GM18867 (cell line): ENCODE data around the gene SLC16A12.
"Not testable (repeated sequence)": the region's sequence is repeated elsewhere in the genome, so short reads cannot be mapped to it uniquely, and the experiment has no call there.

ENCODE experiments used
- ATAC-seq: cut with Tn5 transposase; IDR thresholded peaks from one replicate; pipeline ENCODE4 v1.9.1; 2021; ENCODE audit warnings: mild to moderate bottlenecking, moderate library complexity; ENCODE audit not compliant: unreplicated experiment

The SLC16A12 gene

DNA sequence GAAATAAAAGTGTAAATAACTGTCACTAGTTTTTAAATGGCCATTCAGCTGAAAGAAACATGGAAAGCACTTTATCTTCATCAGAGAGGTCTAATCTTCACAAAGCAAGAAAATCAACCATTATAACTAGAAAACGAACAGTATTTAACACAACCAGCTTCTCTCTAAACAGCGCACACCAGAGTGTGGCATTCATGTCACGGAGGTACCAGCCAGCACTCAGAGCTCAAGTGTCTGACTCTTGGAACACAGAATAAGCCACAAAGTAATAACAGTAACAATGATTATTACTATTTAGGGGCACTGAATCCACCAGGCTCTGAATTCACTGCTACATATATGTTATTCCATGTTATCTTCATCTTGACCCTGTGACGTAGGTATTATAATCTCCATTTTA lies 60.9 kb downstream of the SLC16A12 start:
- ATAC-seq: no peak

DNA sequence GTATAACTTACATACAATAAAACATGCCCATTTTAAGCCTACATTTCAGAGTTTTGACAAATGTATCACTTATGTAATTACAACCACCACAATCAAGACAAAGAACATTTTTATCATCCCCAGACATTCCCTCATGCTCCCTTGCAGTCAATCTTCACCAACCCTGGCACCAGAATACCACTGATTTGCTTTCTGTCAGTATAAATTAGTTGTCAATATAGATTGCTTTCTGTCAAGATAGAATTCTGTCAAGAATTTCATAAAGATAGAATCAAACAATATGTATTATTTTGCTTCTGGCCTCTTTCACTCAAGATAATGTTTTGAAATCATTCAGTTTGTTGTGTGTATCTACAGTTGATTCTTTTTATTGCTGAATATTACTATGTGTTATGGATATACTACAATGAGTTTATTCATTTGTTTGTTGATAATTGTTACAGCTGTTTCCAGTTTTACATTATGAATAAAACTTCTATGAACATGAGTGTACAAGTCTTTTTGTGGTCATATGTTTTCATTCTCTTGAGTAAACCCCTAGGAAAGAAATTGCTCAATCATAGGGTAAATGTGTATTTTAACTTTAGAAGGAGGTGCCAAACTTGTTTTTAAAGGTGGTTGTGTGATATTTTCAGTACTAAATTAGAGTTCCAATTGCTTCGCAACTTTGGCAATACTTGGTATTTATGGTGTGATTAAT lies 64.1 kb downstream of the SLC16A12 start:
- no peak for ATAC-seq

DNA sequence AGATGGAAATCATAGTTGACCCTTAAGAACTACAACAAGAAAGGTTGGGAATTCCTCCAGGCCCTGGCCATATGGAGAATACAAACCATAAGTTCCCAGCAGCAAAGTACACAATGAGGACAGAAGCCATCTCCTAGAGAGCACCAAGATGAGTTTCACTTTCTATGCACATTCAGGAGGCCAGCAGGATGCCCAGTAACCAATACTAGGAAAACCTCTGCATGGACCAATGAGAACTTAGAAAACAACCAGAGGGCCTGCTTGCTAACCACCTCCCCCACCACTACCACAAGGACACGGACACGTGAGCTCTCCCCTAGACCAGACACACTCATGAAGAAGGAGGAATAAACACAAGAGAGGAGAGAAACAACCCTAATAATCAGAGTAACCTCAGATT lies 64.8 kb downstream of the SLC16A12 start:
- no peak for ATAC-seq

DNA sequence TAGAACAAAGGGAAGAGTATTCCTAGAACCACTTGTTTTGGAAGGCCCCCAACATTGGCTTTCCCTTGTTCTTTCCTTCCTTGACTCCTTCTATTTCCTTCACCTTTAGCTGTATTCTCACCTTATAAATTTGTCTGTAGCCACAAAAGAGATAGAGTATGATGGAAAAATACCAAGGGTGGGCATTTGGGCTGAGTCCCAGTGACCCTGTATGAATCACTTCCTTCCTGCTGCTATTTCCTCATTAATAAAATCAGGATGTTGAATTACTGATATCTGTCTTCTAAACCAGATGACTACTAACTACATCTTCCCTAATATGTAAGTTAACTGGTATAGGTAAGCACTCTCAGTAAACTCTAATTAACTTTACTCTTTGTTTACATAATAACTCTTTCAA lies 65.9 kb downstream of the SLC16A12 start:
- ATAC-seq: no peak

DNA sequence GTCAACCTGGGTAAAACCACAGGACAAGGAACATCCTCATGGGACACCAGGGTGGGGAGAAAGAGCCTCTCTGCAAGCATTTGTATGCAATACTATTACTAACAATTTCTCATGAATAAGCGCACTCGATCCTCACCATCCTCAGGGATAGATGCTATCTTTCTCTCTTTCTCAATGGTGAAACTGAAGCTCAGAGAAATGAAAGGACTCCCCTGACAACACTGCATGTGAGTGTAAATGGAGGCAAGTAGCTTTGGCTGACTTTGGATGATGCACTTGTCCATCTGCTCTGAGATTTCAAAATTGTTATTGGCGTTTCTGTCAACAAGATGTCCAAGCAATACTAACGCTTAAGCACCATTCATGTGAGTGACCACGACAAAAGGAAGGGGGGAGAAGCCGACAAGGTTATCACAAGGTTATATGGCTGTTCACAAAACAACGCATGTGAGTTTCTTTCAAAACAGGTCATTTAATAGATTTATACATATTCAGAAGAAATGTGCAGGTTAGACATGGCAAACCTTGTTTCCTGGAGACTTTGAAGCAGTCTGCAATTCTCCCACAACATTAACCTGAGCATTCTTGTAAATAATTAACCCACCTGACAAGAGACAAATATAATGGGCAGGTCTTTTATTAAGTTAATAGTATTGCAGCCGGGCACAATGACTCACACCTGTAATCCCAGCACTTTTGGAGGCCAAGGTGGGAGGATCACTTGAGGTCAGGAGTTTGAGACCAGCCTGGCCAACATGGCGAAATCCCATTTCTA lies 67.0 kb downstream of the SLC16A12 start:
- ATAC-seq: no peak

DNA sequence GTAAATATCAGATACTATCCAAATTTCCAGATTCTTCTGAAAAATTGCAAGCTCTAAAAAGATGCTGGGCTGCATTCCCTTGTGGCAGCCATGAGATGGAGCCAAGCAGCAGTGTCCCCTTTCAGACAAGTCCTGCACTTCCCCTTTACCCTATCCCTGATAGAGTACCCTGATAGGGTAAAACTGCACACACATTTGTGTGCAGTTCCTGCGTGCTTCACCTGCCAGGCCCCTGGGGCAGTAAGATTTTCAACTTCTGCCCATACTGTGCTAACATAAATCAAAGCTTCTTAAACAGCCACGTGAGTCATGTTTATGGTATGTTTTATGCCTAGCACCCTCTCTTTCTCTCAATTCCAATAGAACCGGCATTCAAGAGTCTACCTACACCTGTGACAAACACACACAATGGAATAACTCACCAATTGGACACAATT lies 68.8 kb downstream of the SLC16A12 start:
- no peak for ATAC-seq

DNA sequence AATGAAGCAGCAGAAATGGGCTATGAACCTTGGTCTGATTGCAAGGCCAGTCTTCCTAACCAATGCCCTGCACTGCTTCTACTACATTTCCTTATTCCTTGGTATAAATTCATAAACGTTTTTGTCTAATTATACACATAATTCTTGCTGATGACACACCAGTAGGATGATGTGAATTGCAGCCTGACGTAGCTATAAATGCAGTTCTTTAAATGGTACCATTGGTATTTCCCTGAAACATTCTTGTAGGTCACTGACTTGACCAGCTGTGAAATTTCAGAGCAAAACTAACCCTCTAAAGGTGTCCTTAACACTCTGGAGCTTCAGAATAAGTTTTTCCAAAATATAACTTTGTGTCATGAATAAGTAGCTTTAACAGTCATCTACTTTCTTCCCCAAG lies 70.2 kb downstream of the SLC16A12 start:
- no peak for ATAC-seq

DNA sequence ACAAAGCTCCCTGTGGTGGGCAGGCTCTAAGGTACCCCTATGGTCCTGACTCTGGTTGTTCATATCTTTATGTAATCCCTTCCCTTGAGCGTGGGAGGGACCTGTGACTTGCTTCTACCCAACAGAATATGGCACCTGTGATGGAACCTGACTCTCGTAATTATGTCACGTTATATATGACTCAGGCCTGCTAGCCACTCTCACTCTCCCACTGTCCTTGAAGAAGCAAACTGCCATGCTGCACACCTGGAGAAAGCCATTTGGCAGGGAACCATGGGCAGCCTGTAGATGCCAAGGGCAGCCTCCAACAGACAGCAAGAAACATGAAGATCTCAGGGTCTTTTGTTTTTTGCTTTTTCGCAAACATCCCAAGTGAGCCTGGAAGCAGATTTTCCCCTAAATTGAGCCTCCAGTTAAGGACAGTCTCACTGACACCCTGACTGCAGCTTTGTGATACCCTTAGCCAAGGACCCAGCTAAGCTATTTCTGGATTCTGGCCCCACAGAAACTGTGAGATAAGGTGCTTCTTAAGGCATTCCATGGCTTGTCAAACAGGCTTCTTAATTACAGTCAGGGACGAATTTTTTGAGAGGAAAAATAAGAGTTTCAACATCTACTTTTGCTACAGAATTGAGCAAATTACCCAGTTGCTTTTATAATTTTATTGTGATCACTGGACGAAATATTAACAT lies 71.4 kb downstream of the SLC16A12 start:
- no peak for ATAC-seq

DNA sequence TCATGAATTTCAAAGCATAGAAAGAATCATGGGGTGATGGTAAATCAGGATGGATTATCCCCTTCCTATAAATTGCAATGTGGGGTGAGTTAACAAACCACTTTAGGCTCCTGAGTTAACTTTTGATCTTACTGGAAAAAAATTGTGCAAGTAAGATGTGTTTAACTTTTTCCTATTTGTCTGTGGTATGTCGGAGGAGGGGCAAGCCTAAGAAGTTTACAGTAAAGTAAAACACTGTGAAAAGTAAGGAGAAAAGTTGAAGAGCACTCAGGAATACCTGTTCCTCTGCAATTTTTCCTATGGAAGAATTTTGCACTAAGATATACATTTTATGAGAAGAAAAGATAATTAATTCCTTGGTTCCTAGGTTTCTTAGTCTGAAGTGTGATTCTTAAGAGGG lies 76.6 kb downstream of the SLC16A12 start:
- no peak for ATAC-seq

DNA sequence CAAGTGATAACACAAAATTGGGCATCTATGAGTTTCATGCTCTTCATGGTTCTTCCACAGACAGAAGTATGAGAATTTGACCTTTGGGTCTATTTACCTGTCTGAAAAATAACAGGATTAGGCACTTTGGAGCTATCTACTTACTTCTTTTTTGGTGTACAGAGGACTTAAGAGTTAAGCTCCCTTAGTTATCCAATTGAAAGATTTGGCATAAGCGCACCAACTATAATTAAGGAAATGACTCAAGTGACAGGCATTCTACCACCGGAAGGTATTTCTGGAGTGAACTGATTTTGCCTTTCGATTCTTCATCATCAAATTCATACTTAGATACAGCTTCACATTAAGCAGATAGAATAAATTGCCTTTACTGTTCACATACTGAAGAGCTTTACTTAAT lies 77.1 kb downstream of the SLC16A12 start:
- ATAC-seq: no peak

DNA sequence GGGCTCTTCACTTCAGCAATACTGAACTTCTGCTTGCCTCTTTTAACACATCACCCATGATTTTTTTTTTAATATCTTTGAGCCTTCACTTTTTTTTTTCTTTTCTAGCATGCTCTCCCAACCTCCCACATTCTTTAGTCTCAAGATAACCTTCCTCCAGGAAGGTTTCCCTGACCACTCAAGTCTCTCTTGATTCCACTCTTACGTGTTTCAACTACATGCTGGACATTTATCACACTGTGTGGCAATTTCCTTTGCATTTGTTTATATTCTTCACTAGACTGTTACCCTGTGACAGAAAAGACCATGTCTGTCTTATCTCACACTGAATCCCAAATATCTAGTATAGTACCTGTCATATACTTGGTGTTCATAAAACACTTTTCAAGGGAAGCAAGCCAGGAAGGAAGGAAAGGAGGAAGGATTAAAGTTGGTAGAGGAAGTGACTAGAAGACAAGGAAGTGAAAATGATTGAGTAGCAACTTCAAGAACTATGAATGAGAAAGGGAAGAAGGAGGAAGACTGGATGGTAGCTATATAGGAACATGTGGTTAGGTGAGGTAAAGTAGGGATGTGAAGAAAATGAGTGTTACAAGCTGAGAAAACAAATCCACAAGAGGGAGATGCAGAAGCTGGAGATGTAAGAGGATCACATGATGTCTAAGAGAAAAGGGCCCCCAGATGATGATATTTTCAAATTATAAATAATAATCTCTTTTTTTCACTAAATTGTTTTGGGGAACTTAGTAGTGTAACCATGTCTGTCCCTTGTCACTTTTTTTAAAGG lies 80.6 kb downstream of the SLC16A12 start:
- no peak for ATAC-seq

DNA sequence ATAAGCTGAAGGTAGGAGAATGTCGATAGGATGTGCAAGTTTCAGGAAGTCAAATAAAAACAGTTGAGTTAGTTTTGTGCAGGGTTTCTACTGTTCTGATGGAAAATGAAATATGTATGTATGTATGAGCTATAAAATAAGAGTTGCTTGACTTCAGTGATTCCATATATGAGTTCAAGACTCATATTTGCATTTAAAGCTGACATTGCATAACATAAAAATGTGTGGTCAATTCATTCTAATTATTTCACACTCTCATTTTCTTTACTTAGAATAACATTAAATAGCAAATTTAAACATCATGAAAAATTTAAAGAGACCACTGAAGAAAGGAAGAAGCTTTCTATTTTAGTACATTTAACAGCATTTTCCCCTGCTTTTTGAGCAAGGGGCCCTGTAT lies 83.2 kb downstream of the SLC16A12 start:
- ATAC-seq: no peak

DNA sequence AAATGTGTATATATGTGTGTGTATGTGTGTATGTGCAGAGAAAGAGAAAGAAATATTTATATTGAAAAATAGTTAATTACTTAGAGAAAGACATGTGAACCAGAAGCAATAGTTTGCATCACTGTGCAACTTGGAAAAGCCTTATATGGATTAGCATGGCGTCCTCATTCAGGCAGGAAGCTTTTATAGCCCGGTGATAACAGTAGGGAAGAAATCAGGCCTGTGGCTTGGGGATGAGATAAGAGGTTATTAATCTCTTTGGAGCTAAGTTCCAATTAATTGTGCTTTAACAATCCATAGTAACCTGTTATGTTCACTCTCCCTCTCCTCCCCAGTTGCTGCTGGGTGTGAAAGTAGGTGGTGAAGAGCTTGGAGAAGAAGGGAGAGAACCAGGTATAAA lies 84.5 kb downstream of the SLC16A12 start:
- no peak for ATAC-seq

DNA sequence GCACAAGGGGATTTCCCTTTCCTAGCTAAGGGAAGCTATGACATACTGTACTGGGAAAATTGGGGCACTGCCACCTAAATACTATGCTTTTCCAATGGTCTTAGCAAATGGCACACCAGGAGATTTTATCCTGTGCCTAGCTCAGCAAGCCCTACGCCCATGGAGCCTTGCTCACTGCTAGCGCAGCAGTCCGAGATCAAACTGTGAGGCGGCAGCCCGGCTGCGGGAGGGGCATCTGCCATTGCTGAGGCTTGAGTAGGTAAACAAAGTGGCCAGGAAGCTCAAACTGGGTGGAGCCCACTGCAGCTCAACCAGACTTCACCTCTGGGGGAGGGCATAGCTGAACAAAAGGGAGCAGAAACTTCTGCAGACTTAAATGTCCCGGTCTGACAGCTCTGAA lies 90.6 kb downstream of the SLC16A12 start:
- ATAC-seq: not testable (repeated sequence)

DNA sequence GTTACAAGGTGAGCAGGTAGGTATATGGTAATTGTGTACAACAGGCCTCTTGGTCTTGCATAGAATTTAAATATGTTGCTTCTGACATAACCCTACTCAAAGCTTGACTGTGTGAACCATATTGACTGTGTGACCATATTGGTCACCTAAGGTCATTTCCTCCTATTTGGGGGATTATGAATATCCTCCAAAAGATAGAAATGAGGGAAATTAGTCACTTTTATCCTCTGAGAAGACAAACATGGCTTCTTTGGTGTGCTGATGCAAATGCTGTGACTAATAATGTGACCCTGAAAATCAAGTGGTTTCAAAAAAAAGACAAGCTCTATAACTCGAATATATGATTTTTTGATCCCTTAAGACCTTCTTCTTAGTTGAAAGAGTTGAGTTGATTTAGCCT lies 93.1 kb downstream of the SLC16A12 start:
- no peak for ATAC-seq

DNA sequence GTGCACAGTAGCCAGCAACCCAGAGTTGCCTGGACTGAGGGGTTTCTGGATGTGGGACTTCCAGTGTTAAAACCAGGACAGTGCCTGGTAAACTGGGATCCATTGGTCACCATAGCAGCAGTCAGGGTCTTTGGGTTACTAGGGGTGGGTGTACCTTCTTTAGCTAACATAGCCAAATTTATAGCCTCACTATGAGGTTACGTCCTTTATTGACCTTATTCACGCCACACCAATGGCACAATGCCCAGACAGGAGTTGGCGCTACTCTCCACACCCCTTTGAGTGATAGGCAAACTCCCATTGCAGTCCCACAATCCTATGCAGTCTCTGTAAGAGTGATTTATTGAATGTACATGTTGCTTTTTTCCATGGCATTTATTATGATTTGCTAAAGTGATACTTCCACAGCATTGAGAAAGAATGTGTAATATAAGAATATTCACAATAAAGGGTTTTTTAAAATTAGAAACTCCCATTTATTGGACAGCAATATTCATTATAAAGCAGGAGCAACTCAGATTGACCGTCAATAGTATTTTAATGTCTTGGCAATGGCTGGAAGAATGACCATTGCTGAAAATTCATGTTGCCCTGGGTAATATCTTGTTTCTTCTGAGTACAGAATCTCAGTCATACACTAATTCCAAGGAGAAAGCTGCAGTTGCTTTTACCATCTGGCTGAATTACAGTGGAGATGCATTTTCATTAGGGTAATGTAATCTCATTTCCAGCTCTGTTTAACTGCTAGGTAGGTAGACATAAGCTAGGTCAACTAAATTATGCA lies 95.0 kb downstream of the SLC16A12 start:
- ATAC-seq: no peak

DNA sequence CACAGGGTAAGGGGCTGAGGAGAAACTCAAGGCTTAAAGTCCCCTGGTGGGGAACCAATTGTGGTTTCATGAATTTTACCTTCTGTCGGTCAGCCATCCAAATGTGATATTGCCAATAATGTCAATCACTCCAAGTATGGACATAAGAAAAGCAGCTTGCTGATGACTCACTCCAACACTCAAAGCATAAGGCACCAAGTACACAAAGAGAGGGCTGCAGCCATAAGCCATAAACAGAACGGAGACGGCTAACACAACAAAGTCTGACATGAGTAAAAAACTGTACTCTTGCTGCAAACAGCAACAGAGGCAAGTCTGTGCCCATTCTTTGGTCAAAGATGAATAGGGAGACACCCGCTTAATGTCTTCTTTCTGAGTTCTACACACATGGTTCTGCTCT lies 96.9 kb downstream of the SLC16A12 start:
- no peak for ATAC-seq

DNA sequence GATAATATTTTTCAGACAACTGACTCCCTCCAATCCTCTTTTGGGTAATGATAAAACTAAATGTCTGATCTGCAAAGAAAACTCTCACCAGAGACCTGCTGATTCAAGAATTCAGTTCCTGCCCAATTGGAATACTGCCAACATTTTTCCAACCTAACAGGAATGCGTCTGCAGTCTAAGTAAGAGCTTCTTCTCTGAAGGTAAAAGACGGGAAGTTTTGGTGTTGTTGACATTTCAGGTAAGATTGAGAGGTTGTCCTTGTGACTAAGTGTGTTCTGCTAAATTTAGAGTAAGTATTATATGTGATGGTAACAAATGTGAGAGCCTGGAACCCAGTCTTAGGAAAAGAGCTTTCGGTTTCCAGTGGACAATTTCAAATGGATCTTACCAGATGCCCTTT lies 103.4 kb downstream of the SLC16A12 start:
- no peak for ATAC-seq

DNA sequence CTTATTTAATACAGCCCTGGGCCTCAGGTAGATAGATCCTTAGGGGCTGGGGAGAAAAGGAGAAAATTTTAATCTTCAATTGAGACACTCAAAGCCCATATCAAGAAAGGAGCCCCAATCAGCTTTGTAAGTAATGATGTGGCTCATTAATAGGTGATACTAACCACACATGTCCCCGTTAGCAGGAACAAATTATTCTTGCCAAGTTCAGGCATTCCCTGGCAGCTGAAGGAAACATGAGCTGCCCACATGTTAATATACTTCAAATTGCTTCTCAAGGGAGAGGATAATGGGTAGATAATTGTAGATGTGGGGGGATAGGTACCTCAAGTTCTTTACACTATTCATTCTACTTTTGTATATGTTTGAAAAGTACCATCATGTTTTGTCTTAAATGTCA lies 106.5 kb downstream of the SLC16A12 start:
- ATAC-seq: no peak

DNA sequence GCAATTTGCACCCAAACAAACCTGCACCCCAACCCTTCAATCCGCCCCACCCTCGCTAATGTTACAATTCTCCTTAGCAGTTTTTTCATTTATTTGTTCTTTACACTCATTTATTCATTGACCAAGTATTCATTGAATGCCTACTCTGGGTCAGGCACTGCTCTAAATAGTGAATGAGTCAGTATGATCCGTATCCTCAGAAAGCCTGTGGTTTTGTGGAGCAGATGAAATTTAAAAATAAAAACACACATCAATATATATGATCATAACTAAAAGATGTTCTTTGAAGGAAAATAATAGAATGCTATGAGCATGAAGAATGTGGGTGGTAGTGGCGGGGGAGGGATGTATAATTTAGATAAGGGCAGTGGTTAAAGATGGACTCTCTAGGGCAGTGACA lies 107.8 kb downstream of the SLC16A12 start:
- ATAC-seq: no peak
